SK-N-SH treated with all-trans-retinoic acid at 6 μM for 48 hours (cell line): ENCODE measurements around the gene NMRK1.
A peak's percentile ranks its signal among the peaks of the same experiment; 100 is the strongest.

Experiments
- ATAC-seq: fragments of 200-7000 bp; cut with Tn5 transposase; 3 replicates; pipeline ENCODE4 v1.9.1; 2020; ENCODE audit warnings: mild to moderate bottlenecking, moderate library complexity
- ARNTL ChIP-seq: fragments of 450-650 bp; formaldehyde crosslinking; IDR thresholded peaks from 2 replicates; pipeline ENCODE4 v1.5.0; 2020; ENCODE audit warnings: low read depth, mild to moderate bottlenecking, moderate library complexity, borderline replicate concordance
- BACH2 ChIP-seq: fragments of 250-450 bp; sonication (Bioruptor Pico); IDR thresholded peaks from 2 replicates; pipeline ENCODE4 v1.9.0; 2021; ENCODE audit warnings: mild to moderate bottlenecking, borderline replicate concordance
- CSDC2 ChIP-seq: fragments of 250-450 bp; sonication (Bioruptor Pico); IDR thresholded peaks from 2 replicates; pipeline ENCODE4 v1.5.0; 2020; ENCODE audit warnings: mild to moderate bottlenecking, moderate library complexity
- ESRRG ChIP-seq: fragments of 250-450 bp; sonication (Bioruptor Pico); IDR thresholded peaks from 2 replicates; pipeline ENCODE4 v1.6.1; 2021; ENCODE audit warnings: mild to moderate bottlenecking
- ISL1 ChIP-seq: fragments of 250-450 bp; sonication (Bioruptor Pico); IDR thresholded peaks from 2 replicates; pipeline ENCODE4 v2.1.2; 2022; ENCODE audit warnings: mild to moderate bottlenecking, moderate library complexity
- OSR1 ChIP-seq: fragments of 250-450 bp; sonication (Bioruptor Pico); IDR thresholded peaks from 2 replicates; pipeline ENCODE4 v1.8.0; 2022; ENCODE audit warnings: moderate library complexity, mild to moderate bottlenecking, inconsistent platforms
- PPARA ChIP-seq: fragments of 250-450 bp; sonication (Bioruptor Pico); IDR thresholded peaks from 2 replicates; pipeline ENCODE4 v1.5.0; 2020; ENCODE audit warnings: mild to moderate bottlenecking, borderline replicate concordance
- RARB ChIP-seq: fragments of 250-450 bp; sonication (Bioruptor Pico); IDR thresholded peaks from 2 replicates; pipeline ENCODE4 v1.8.0; 2021; ENCODE audit warnings: mild to moderate bottlenecking, moderate library complexity
- SNAI2 ChIP-seq: fragments of 250-450 bp; sonication (Bioruptor Pico); IDR thresholded peaks from 2 replicates; pipeline ENCODE4 v1.5.0; 2020; ENCODE audit warnings: mild to moderate bottlenecking, moderate library complexity
- TCF4 ChIP-seq: fragments of 250-450 bp; sonication (Bioruptor Pico); IDR thresholded peaks from 2 replicates; pipeline ENCODE4 v1.8.0; 2021; ENCODE audit warnings: mild to moderate bottlenecking, moderate library complexity, borderline replicate concordance
- TOX ChIP-seq: fragments of 250-450 bp; sonication (Bioruptor Pico); IDR thresholded peaks from 2 replicates; pipeline ENCODE4 v1.8.0; 2021; ENCODE audit warnings: mild to moderate bottlenecking, moderate library complexity, borderline replicate concordance
- ZC3H10 ChIP-seq: fragments of 250-450 bp; sonication (Bioruptor Pico); IDR thresholded peaks from 2 replicates; pipeline ENCODE4 v1.5.1; 2021; ENCODE audit warnings: mild to moderate bottlenecking, moderate library complexity
- ZFP3 ChIP-seq: fragments of 250-450 bp; sonication (Bioruptor Pico); IDR thresholded peaks from 2 replicates; pipeline ENCODE4 v1.5.0; 2020; ENCODE audit warnings: mild to moderate bottlenecking, moderate library complexity
- ZFP30 ChIP-seq: fragments of 450-650 bp; formaldehyde crosslinking; IDR thresholded peaks from 2 replicates; pipeline ENCODE4 v1.5.0; 2022; ENCODE audit warnings: mild to moderate bottlenecking, moderate library complexity
- ZNF565 ChIP-seq: fragments of 450-650 bp; formaldehyde crosslinking; conservative IDR thresholded peaks from 2 replicates; pipeline ENCODE4 v1.5.0; 2020; ENCODE audit warnings: low read depth, mild to moderate bottlenecking, moderate library complexity
- ZNF70 ChIP-seq: fragments of 450-650 bp; formaldehyde crosslinking; IDR thresholded peaks from 2 replicates; pipeline ENCODE4 v1.5.0; 2020; ENCODE audit warnings: mild to moderate bottlenecking, moderate library complexity
- ZNF8 ChIP-seq: fragments of 450-650 bp; formaldehyde crosslinking; IDR thresholded peaks from 2 replicates; pipeline ENCODE4 v1.5.0; 2020; ENCODE audit warnings: mild to moderate bottlenecking, moderate library complexity
- TF ChIP-seq, protein P1 (sequence below): fragments of 250-450 bp; sonication (Bioruptor Pico); IDR thresholded peaks from 2 replicates; pipeline ENCODE4 v1.8.0; 2021; ENCODE audit warnings: low read depth, mild to moderate bottlenecking, moderate library complexity, borderline replicate concordance
- TF ChIP-seq, protein P2 (sequence below): fragments of 250-450 bp; sonication (Bioruptor Pico); IDR thresholded peaks from 2 replicates; pipeline ENCODE4 v1.5.1; 2020; ENCODE audit warnings: low read depth, mild to moderate bottlenecking, moderate library complexity
- TF ChIP-seq, protein P3 (sequence below): fragments of 250-450 bp; sonication (Bioruptor Pico); IDR thresholded peaks from 2 replicates; pipeline ENCODE4 v1.5.0; 2020; ENCODE audit warnings: mild to moderate bottlenecking, moderate library complexity
- TF ChIP-seq, protein P4 (sequence below): fragments of 250-450 bp; sonication (Bioruptor Pico); IDR thresholded peaks from 2 replicates; pipeline ENCODE4 v1.8.0; 2020; ENCODE audit warnings: mild to moderate bottlenecking, moderate library complexity, borderline replicate concordance

Gene NMRK1

DNA sequence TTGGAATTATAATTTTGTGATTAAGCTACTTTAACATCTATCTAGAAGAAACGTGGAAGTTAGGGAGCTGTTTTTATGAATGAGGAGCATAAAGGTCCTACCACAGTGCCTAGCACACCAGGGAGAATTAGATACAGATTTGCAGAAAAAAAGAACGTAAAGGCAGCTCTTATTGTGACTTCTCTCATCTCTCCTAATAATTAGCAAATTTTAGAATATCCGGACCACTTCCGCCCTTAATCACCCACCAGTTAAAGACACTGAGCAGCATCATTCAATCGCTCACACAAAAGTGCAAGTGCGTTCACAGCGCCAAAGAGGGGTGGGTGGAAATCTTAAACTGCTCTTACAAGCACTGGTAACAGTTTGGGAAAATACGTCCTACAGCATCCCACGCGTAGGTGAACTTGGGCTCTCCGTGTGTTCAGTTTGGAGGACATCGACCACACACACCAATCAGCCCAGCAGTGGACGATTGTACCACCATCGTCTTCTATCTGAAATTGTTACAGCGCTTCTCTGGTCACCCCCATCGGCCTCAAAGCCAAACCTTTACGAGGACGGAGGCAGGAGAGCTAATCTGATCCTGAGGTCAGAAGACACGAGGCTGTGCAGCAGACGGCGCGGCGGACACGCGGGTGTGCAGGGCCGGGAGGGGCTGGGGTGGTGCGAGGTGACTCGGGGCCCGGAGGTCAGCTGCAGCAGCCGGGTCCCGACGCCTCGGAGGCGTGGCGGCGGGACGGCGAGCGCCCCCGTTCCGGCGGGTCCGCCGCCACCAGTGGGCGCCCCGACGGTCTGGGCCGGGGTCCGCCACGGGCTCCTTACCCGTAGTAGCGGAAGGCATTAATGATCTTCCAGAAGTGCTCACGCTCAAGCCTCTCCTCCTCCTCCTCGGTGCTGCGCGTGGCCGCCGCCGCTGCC lies 60.5 kb downstream of the NMRK1 start:
- peak; percentile 61 for ATAC-seq
- TF ChIP-seq PPARA (no peak), TOX (CRISPR knock-in tag) (no peak), ESRRG (CRISPR knock-in tag) (no peak), ARNTL (no peak), ZC3H10 (CRISPR knock-in tag) (no peak)
- TF ChIP-seq, protein P1, sequence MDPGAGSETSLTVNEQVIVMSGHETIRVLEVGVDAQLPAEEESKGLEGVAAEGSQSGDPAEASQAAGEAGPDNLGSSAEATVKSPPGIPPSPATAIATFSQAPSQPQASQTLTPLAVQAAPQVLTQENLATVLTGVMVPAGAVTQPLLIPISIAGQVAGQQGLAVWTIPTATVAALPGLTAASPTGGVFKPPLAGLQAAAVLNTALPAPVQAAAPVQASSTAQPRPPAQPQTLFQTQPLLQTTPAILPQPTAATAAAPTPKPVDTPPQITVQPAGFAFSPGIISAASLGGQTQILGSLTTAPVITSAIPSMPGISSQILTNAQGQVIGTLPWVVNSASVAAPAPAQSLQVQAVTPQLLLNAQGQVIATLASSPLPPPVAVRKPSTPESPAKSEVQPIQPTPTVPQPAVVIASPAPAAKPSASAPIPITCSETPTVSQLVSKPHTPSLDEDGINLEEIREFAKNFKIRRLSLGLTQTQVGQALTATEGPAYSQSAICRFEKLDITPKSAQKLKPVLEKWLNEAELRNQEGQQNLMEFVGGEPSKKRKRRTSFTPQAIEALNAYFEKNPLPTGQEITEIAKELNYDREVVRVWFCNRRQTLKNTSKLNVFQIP, result no peak

DNA sequence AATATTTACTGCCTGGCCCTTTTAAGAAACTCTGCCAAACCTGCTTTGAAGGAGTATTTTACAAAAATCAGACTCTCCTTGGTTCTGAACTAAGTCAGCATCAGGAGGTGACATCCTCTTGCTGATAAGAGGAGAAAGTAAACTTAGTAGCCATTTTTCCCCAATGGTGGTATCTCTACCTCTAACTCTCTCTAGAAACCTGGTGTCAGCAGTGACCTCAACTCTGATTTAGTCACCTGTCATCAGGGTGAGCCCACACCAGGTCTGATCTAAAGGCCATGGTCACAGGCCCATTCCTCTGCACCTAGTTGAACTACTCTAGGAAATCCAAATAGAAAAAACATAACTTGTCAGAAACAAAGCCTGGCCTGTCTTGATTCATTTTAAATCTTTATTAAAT lies 64.1 kb downstream of the NMRK1 start:
- TF ChIP-seq ARNTL, result no peak
- TF ChIP-seq ZNF8, result no peak
- no peak for TF ChIP-seq RARB
- TF ChIP-seq, protein P2, sequence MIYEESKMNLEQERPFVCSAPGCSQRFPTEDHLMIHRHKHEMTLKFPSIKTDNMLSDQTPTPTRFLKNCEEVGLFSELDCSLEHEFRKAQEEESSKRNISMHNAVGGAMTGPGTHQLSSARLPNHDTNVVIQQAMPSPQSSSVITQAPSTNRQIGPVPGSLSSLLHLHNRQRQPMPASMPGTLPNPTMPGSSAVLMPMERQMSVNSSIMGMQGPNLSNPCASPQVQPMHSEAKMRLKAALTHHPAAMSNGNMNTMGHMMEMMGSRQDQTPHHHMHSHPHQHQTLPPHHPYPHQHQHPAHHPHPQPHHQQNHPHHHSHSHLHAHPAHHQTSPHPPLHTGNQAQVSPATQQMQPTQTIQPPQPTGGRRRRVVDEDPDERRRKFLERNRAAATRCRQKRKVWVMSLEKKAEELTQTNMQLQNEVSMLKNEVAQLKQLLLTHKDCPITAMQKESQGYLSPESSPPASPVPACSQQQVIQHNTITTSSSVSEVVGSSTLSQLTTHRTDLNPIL (CRISPR knock-in tag), result no peak
- TF ChIP-seq, protein P3, sequence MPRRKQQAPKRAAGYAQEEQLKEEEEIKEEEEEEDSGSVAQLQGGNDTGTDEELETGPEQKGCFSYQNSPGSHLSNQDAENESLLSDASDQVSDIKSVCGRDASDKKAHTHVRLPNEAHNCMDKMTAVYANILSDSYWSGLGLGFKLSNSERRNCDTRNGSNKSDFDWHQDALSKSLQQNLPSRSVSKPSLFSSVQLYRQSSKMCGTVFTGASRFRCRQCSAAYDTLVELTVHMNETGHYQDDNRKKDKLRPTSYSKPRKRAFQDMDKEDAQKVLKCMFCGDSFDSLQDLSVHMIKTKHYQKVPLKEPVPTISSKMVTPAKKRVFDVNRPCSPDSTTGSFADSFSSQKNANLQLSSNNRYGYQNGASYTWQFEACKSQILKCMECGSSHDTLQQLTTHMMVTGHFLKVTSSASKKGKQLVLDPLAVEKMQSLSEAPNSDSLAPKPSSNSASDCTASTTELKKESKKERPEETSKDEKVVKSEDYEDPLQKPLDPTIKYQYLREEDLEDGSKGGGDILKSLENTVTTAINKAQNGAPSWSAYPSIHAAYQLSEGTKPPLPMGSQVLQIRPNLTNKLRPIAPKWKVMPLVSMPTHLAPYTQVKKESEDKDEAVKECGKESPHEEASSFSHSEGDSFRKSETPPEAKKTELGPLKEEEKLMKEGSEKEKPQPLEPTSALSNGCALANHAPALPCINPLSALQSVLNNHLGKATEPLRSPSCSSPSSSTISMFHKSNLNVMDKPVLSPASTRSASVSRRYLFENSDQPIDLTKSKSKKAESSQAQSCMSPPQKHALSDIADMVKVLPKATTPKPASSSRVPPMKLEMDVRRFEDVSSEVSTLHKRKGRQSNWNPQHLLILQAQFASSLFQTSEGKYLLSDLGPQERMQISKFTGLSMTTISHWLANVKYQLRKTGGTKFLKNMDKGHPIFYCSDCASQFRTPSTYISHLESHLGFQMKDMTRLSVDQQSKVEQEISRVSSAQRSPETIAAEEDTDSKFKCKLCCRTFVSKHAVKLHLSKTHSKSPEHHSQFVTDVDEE, result no peak
- TF ChIP-seq ISL1, result no peak
- TF ChIP-seq SNAI2 (CRISPR knock-in tag), result no peak
- TF ChIP-seq, protein P1, result no peak
- TF ChIP-seq ESRRG (CRISPR knock-in tag), result no peak
- TF ChIP-seq OSR1 (CRISPR knock-in tag), result no peak
- TF ChIP-seq, protein P4, sequence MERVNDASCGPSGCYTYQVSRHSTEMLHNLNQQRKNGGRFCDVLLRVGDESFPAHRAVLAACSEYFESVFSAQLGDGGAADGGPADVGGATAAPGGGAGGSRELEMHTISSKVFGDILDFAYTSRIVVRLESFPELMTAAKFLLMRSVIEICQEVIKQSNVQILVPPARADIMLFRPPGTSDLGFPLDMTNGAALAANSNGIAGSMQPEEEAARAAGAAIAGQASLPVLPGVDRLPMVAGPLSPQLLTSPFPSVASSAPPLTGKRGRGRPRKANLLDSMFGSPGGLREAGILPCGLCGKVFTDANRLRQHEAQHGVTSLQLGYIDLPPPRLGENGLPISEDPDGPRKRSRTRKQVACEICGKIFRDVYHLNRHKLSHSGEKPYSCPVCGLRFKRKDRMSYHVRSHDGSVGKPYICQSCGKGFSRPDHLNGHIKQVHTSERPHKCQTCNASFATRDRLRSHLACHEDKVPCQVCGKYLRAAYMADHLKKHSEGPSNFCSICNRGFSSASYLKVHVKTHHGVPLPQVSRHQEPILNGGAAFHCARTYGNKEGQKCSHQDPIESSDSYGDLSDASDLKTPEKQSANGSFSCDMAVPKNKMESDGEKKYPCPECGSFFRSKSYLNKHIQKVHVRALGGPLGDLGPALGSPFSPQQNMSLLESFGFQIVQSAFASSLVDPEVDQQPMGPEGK (CRISPR knock-in tag), result no peak
- TF ChIP-seq ZFP3 (CRISPR knock-in tag), result no peak
- no peak for TF ChIP-seq PPARA
- TF ChIP-seq CSDC2 (CRISPR knock-in tag), result no peak
- TF ChIP-seq, all 23 proteins: peak for 0
- ATAC-seq, result no peak

DNA sequence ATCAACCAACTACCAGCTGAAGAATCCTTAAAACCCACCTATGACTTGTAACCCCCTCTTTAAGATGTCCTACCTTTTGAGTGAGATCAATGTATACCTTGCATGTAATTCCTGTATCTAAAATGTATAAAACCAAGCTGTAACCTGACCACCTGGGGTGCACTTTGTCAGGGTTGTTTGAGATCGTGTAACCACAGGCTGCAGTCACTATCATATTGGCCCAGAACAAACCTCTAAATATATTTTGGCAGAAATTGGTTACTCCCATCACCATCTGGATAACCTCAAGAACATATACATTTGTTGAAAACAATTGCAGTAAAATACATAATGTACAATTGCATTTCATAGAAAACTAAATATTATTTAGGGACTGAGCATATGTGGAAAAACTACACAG lies 68.3 kb downstream of the NMRK1 start:
- no peak for ATAC-seq
- TF ChIP-seq ZFP3 (CRISPR knock-in tag) (no peak), ZNF8 (no peak), SNAI2 (CRISPR knock-in tag) (no peak), TCF4 (CRISPR knock-in tag) (no peak), ZNF70 (no peak), ZNF565 (no peak), ARNTL (no peak), ZFP30 (CRISPR knock-in tag) (no peak), BACH2 (CRISPR knock-in tag) (no peak), CSDC2 (CRISPR knock-in tag) (no peak)
- TF ChIP-seq, protein P1, result no peak
- TF ChIP-seq, all 23 proteins: peak for 0
